ENCODE measurements around the gene SLC38A8. TPM values are rescaled to one million over a fixed set of nuclear protein-coding genes. Genes with fewer than 3 reads are reported as not detected.

The SLC38A8 gene
- total RNA-seq, 3 donors from 2014 or later (not counting 1 experiment from before 2014, with no cell fraction given): not detected

GRCh38 chr16:84065536-84066132 lies 23.0 kb upstream of the SLC38A8 start:
- H3K27ac Mint-ChIP-seq: no peak overlapping the region
- peak; percentile 46 for TF ChIP-seq CTCF (IDR thresholded peaks at IDR 0.05)
- H3K9me3 Mint-ChIP-seq: no peaks in the 10 kb centered on the region
- intact Hi-C loops (cut with micrococcal nuclease): no loop called here
- no peaks in the 10 kb centered on the region for H3K4me1 Mint-ChIP-seq
- Histone ChIP-seq H3K27ac (ENCODE audit: low read length) (no peak overlapping the region), H3K9me3 (ENCODE audit: control insufficient read depth, insufficient read depth, low read length) (no peaks in the 10 kb centered on the region), H3K4me1 (ENCODE audit: control insufficient read depth, insufficient read depth, low read length) (peaks cover 4% of the 10 kb centered on the region), H3K27me3 (ENCODE audit: control insufficient read depth, insufficient read depth, low read length) (no peaks in the 10 kb centered on the region), H3K4me3 (ENCODE audit: low read length) (no peak overlapping the region), H3K36me3 (ENCODE audit: control insufficient read depth, insufficient read depth, low read length) (peaks cover 87% of the 10 kb centered on the region)
- peaks cover 10% of the 10 kb centered on the region for H3K36me3 Mint-ChIP-seq
- H3K4me3 Mint-ChIP-seq: no peak overlapping the region
- no peaks in the 10 kb centered on the region for H3K27me3 Mint-ChIP-seq (ENCODE audit: low read depth in 2 of 2)
- WGBS (ENCODE audit: insufficient coverage): 74% methylated on average over 9 of the region's 12 CpGs
- DNase-seq (peak in 1 of 2 donors; percentile 54), ATAC-seq (peak in 2 of 3 donors; percentile 34 to 50)

GRCh38 chr16:84063980-84064379 lies 21.4 kb upstream of the SLC38A8 start:
- Histone ChIP-seq H3K4me3 (ENCODE audit: low read length) (no peak overlapping the region), H3K9me3 (ENCODE audit: control insufficient read depth, insufficient read depth, low read length) (no peaks in the 10 kb centered on the region), H3K36me3 (ENCODE audit: control insufficient read depth, insufficient read depth, low read length) (peaks cover 87% of the 10 kb centered on the region), H3K27ac (ENCODE audit: low read length) (no peak overlapping the region), H3K4me1 (ENCODE audit: control insufficient read depth, insufficient read depth, low read length) (peaks cover 4% of the 10 kb centered on the region), H3K27me3 (ENCODE audit: control insufficient read depth, insufficient read depth, low read length) (no peaks in the 10 kb centered on the region)
- WGBS (ENCODE audit: insufficient coverage): 100% methylated on average over 3 of the region's 4 CpGs
- H3K27me3 Mint-ChIP-seq (ENCODE audit: low read depth in 2 of 2): no peaks in the 10 kb centered on the region
- no peaks in the 10 kb centered on the region for H3K4me1 Mint-ChIP-seq
- H3K9me3 Mint-ChIP-seq: no peaks in the 10 kb centered on the region
- H3K4me3 Mint-ChIP-seq: no peak overlapping the region
- intact Hi-C loops (cut with micrococcal nuclease): no loop called here
- TF ChIP-seq CTCF (IDR thresholded peaks at IDR 0.05): no peak
- H3K36me3 Mint-ChIP-seq: peaks cover 4% of the 10 kb centered on the region
- H3K27ac Mint-ChIP-seq: no peak overlapping the region
- DNase-seq (no peak), ATAC-seq (no peak)

GRCh38 chr16:84062734-84063640 lies 20.4 kb upstream of the SLC38A8 start:
- Mint-ChIP-seq H3K27ac (peak overlapping the region; percentile 34 to 38), H3K9me3 (no peaks in the 10 kb centered on the region), H3K4me1 (no peaks in the 10 kb centered on the region), H3K4me3 (no peak overlapping the region), H3K27me3 (ENCODE audit: low read depth in 2 of 2) (no peaks in the 10 kb centered on the region), H3K36me3 (peaks cover 13% of the 10 kb centered on the region)
- H3K27me3 ChIP-seq (ENCODE audit: control insufficient read depth, insufficient read depth, low read length): no peaks in the 10 kb centered on the region
- intact Hi-C loops (cut with micrococcal nuclease): no loop called here
- no peak overlapping the region for H3K4me3 ChIP-seq (ENCODE audit: low read length)
- DNase-seq (peak; percentile 52 to 74), ATAC-seq (peak; percentile 72 to 82 (median 79))
- WGBS (ENCODE audit: insufficient coverage): 79% methylated on average over 20 of the region's 25 CpGs
- H3K9me3 ChIP-seq (ENCODE audit: control insufficient read depth, insufficient read depth, low read length): no peaks in the 10 kb centered on the region
- no peak overlapping the region for H3K27ac ChIP-seq (ENCODE audit: low read length)
- TF ChIP-seq CTCF (IDR thresholded peaks at IDR 0.05): peak; percentile 72
- no peaks in the 10 kb centered on the region for H3K4me1 ChIP-seq (ENCODE audit: control insufficient read depth, insufficient read depth, low read length)
- H3K36me3 ChIP-seq (ENCODE audit: control insufficient read depth, insufficient read depth, low read length): peaks cover 87% of the 10 kb centered on the region
